ENCODE measurements around the gene ELL.

ELL gene

GRCh38 chr19:18399008-18399407 lies 122.9 kb downstream of the ELL start:
- no peak overlapping the region for H3K4me3 ChIP-seq (ENCODE audit: low read length)

GRCh38 chr19:18397242-18398202 lies 124.3 kb downstream of the ELL start, which contains the start of gene LRRC25:
TSS of gene LRRC25 (minus strand) at chr19:18397622. CDS start at chr19:18396963, 659 bp downstream.
- no peak within 1 kb of the TSS for H3K4me2 ChIP-seq (ENCODE audit: low read length)
- peaks cover 13% of the 10 kb centered on the region for H3K27me3 ChIP-seq (ENCODE audit: control insufficient read depth, insufficient read depth, low read length)
- H3K36me3 ChIP-seq (ENCODE audit: insufficient read depth, low read length): no peaks in the 10 kb centered on the region
- peaks cover 13% of the 10 kb centered on the region for H3K4me1 ChIP-seq (ENCODE audit: control insufficient read depth, insufficient read depth, low read length)
- H3K9me3 ChIP-seq (replicated peaks; ENCODE audit: low read length): no peaks in the 10 kb centered on the region
- H3K9ac ChIP-seq (ENCODE audit: low read depth, low read length): no peak within 1 kb of the TSS
- no peak within 1 kb of the TSS for H3K4me3 ChIP-seq (ENCODE audit: low read length)

More at GRCh38 chr19:18399008-18399407, 122.9 kb downstream of the ELL start:
- H3K4me1 ChIP-seq (ENCODE audit: control insufficient read depth, insufficient read depth, low read length): peaks cover 13% of the 10 kb centered on the region
- no peak overlapping the region for H3K4me2 ChIP-seq (ENCODE audit: low read length)
- no peaks in the 10 kb centered on the region for H3K9me3 ChIP-seq (replicated peaks; ENCODE audit: low read length)
- H3K27me3 ChIP-seq (ENCODE audit: control insufficient read depth, insufficient read depth, low read length): peaks cover 13% of the 10 kb centered on the region
- H3K36me3 ChIP-seq (ENCODE audit: insufficient read depth, low read length): no peaks in the 10 kb centered on the region
- H3K9ac ChIP-seq (ENCODE audit: low read depth, low read length): no peak overlapping the region

- Histone ChIP-seq H3K27me3 (ENCODE audit: control insufficient read depth, insufficient read depth, low read length) (peaks cover 13% of the 10 kb centered on the region), H3K4me1 (ENCODE audit: control insufficient read depth, insufficient read depth, low read length) (peaks cover 13% of the 10 kb centered on the region), H3K36me3 (ENCODE audit: insufficient read depth, low read length) (no peaks in the 10 kb centered on the region), H3K9ac (ENCODE audit: low read depth, low read length) (no peak overlapping the region), H3K4me2 (ENCODE audit: low read length) (no peak overlapping the region), H3K9me3 (replicated peaks; ENCODE audit: low read length) (no peaks in the 10 kb centered on the region), H3K4me3 (ENCODE audit: low read length) (no peak overlapping the region)
These were observed 125.2 kb downstream of the ELL start for GRCh38 chr19:18396471-18397241.

GRCh38 chr19:18393836-18394235 lies 128.0 kb downstream of the ELL start:
- H3K36me3 ChIP-seq (ENCODE audit: insufficient read depth, low read length): peaks cover 12% of the 10 kb centered on the region
- H3K4me2 ChIP-seq (ENCODE audit: low read length): no peak overlapping the region
- no peak overlapping the region for H3K4me3 ChIP-seq (ENCODE audit: low read length)
- H3K27me3 ChIP-seq (ENCODE audit: control insufficient read depth, insufficient read depth, low read length): peaks cover 13% of the 10 kb centered on the region
- H3K9ac ChIP-seq (ENCODE audit: low read depth, low read length): no peak overlapping the region
- no peaks in the 10 kb centered on the region for H3K9me3 ChIP-seq (replicated peaks; ENCODE audit: low read length)
- H3K4me1 ChIP-seq (ENCODE audit: control insufficient read depth, insufficient read depth, low read length): peaks cover 10% of the 10 kb centered on the region

- Histone ChIP-seq H3K9ac (ENCODE audit: low read depth, low read length) (no peak overlapping the region), H3K4me1 (ENCODE audit: control insufficient read depth, insufficient read depth, low read length) (peaks cover 16% of the 10 kb centered on the region), H3K4me2 (ENCODE audit: low read length) (no peak overlapping the region), H3K9me3 (replicated peaks; ENCODE audit: low read length) (no peaks in the 10 kb centered on the region), H3K27me3 (ENCODE audit: control insufficient read depth, insufficient read depth, low read length) (peaks cover 13% of the 10 kb centered on the region), H3K4me3 (ENCODE audit: low read length) (no peak overlapping the region), H3K36me3 (ENCODE audit: insufficient read depth, low read length) (peaks cover 16% of the 10 kb centered on the region)
These were observed 128.9 kb downstream of the ELL start for GRCh38 chr19:18392926-18393325.
